Loucy (cell line): ENCODE data around the gene TMEM200C.

ENCODE experiments used
- CTCF ChIP-seq: fragments of 200-600 bp; sonication (generic); conservative IDR thresholded peaks from 2 replicates; pipeline ENCODE4 v1.5.1; 2014; ENCODE audit warnings: mild to moderate bottlenecking, antibody characterized with exemption, low read length
- EZH2phosphoT487 ChIP-seq: fragments of 200-600 bp; IDR thresholded peaks from 2 replicates; pipeline ENCODE4 v1.6.1; 2018; ENCODE audit warnings: antibody characterized with exemption, mild to moderate bottlenecking, moderate library complexity, borderline replicate concordance

GRCh38 chr18:5890331-5891183 is 4.8 kb downstream of the TMEM200C start:
- TF ChIP-seq CTCF = no peak
- TF ChIP-seq EZH2phosphoT487 = no peak
